SK-N-SH (cell line): ENCODE data around the gene DCDC2. TPM values are rescaled to one million over a fixed set of nuclear protein-coding genes. Genes with fewer than 3 reads are reported as not detected.

Source experiments
- CTCF ChIA-PET: fragments of 300-600, 350-600 bp; formaldehyde crosslinking; extraction: SDS; loops from one replicate; lab custom pipeline; 2021; lab: Yijun Ruan, JAX
- POLR2A ChIA-PET: fragments of 350-600 bp; sonication (Branson Sonifier 250); formaldehyde crosslinking; extraction: SDS; loops from one replicate; lab custom pipeline; 2020; ENCODE audit warnings: antibody characterized with exemption, inconsistent platforms; lab: Yijun Ruan, JAX
- DNase-seq: peaks from one replicate; pipeline ENCODE4 v3.0.0; 2012
- H2AFZ ChIP-seq: fragments of 200-600 bp; sonication (generic); 2 replicates; pipeline ENCODE4 v1.8.1; 2016; ENCODE audit warnings: antibody characterized with exemption, mild to moderate bottlenecking, low read depth
- H3F3A ChIP-seq: fragments of 200-600 bp; sonication (generic); replicated peaks from 2 replicates; pipeline ENCODE3; 2016; ENCODE audit warnings: antibody characterized with exemption, mild to moderate bottlenecking; ENCODE audit not compliant: insufficient read depth
- H3K27ac ChIP-seq, 2 experiments: fragments of 200-500 bp in 1 of 2; fragments of 200-600 bp in 1 of 2; sonication (Bioruptor generic) in 1 of 2; sonication (generic), shearing (Covaris generic) in 1 of 2; 2 replicates each; pipeline versions ENCODE4 v1.5.1 to v1.6.1; 2014 to 2016; ENCODE audit warnings: low read depth in 2 of 2, inconsistent platforms in 1 of 2, low read length in 1 of 2, mild to moderate bottlenecking in 1 of 2, mixed read lengths in 1 of 2
- H3K27me3 ChIP-seq: fragments of 200-600 bp; sonication (generic), shearing (Covaris generic); 2 replicates; pipeline ENCODE4 v1.6.1; 2016; ENCODE audit warnings: mixed run types; ENCODE audit not compliant: insufficient read depth
- H3K36me3 ChIP-seq, 2 experiments: fragments of 200-500 bp in 1 of 2; fragments of 200-600 bp in 1 of 2; sonication (Bioruptor generic) in 1 of 2; sonication (generic) in 1 of 2; replicated peaks in 1 of 2; 2 replicates each; pipeline versions ENCODE3 to v1.5.1; 2014 to 2016; ENCODE audit warnings: low read length in 1 of 2, mild to moderate bottlenecking in 1 of 2; ENCODE audit not compliant: insufficient read depth in 2 of 2, control insufficient read depth in 1 of 2
- H3K4me1 ChIP-seq, 2 experiments: fragments of 200-500 bp in 1 of 2; fragments of 200-600 bp in 1 of 2; sonication (Bioruptor generic) in 1 of 2; sonication (generic), shearing (Covaris generic) in 1 of 2; 2 replicates each; pipeline versions ENCODE4 v1.5.1 to v1.6.1; 2014 to 2016; ENCODE audit warnings: low read depth in 1 of 2, low read length in 1 of 2, mixed run types in 1 of 2; ENCODE audit not compliant: insufficient read depth in 2 of 2, control insufficient read depth in 1 of 2
- H3K4me2 ChIP-seq: fragments of 200-600 bp; sonication (generic), shearing (Covaris generic); 2 replicates; pipeline ENCODE4 v1.6.1; 2017; ENCODE audit warnings: mixed run types
- H3K4me3 ChIP-seq, 2 experiments: fragments of 200-500 bp in 1 of 2; fragments of 200-600 bp in 1 of 2; sonication (Bioruptor generic) in 1 of 2; sonication (generic), shearing (Covaris generic) in 1 of 2; 2 replicates each; pipeline versions ENCODE4 v1.5.1 to v1.8.1; 2014 to 2016; ENCODE audit warnings: low read depth in 2 of 2, inconsistent platforms in 1 of 2, low read length in 1 of 2, mild to moderate bottlenecking in 1 of 2, mixed read lengths in 1 of 2, moderate library complexity in 1 of 2
- H3K79me2 ChIP-seq: fragments of 200-600 bp; sonication (generic); 2 replicates; pipeline ENCODE4 v1.8.1; 2017; ENCODE audit warnings: mild to moderate bottlenecking; ENCODE audit not compliant: insufficient read depth
- H3K9ac ChIP-seq: fragments of 200-600 bp; sonication (generic); 2 replicates; pipeline ENCODE4 v1.6.1; 2017; ENCODE audit warnings: mixed run types
- H3K9me2 ChIP-seq: fragments of 200-600 bp; sonication (generic); 2 replicates; pipeline ENCODE4 v1.6.1; 2017; ENCODE audit warnings: mixed run types
- H3K9me3 ChIP-seq: fragments of 200-600 bp; sonication (generic); 2 replicates; pipeline ENCODE4 v1.6.1; 2017; ENCODE audit warnings: mixed run types, mild to moderate bottlenecking, moderate library complexity
- H4K20me1 ChIP-seq: fragments of 200-600 bp; sonication (generic); 2 replicates; pipeline ENCODE4 v1.6.1; 2017; ENCODE audit warnings: mild to moderate bottlenecking, mixed run types; ENCODE audit not compliant: insufficient read depth
- ELF1 ChIP-seq: IDR thresholded peaks from 2 replicates; pipeline ENCODE4 v1.4.0; 2012
- EP300 ChIP-seq, 2 experiments: IDR thresholded peaks; 2 replicates each; pipeline versions ENCODE4 v1.4.0 to v1.6.1; 2012; ENCODE audit warnings: borderline replicate concordance in 1 of 2, low read depth in 1 of 2, low read length in 1 of 2
- EZH2phosphoT487 ChIP-seq: fragments of 200-600 bp; sonication (generic); IDR thresholded peaks from 2 replicates; pipeline ENCODE4 v1.6.1; 2017; ENCODE audit warnings: low read depth, mixed run types, mild to moderate bottlenecking, antibody characterized with exemption, moderate library complexity, borderline replicate concordance
- FOSL2 ChIP-seq: IDR thresholded peaks from 2 replicates; pipeline ENCODE4 v1.4.0; 2012; ENCODE audit warnings: low read depth, mild to moderate bottlenecking, moderate library complexity, borderline replicate concordance
- JUND ChIP-seq: IDR thresholded peaks from 2 replicates; pipeline ENCODE4 v1.4.0; 2012
- MXI1 ChIP-seq: IDR thresholded peaks from 2 replicates; pipeline ENCODE4 v1.6.1; 2012; ENCODE audit warnings: mild to moderate bottlenecking, low read depth, low read length, improper control_type of control experiment
- NFIC ChIP-seq: IDR thresholded peaks from 2 replicates; pipeline ENCODE4 v1.4.0; 2012; ENCODE audit warnings: borderline replicate concordance
- NRF1 ChIP-seq: IDR thresholded peaks from 2 replicates; pipeline ENCODE4 v1.6.1; 2012; ENCODE audit warnings: low read depth, mild to moderate bottlenecking, low read length
- RAD21 ChIP-seq: IDR thresholded peaks from 2 replicates; pipeline ENCODE4 v1.6.1; 2012; ENCODE audit warnings: mild to moderate bottlenecking, low read length
- RCOR1 ChIP-seq: fragments of 150-350 bp; IDR thresholded peaks from 2 replicates; pipeline ENCODE4 v1.6.1; 2017; ENCODE audit warnings: antibody characterized with exemption, low read length
- SIN3A ChIP-seq: IDR thresholded peaks from 2 replicates; pipeline ENCODE4 v1.6.1; 2012; ENCODE audit warnings: low read depth, mild to moderate bottlenecking, low read length, moderate library complexity, borderline replicate concordance
- SMC3 ChIP-seq: IDR thresholded peaks from 2 replicates; pipeline ENCODE4 v1.6.1; 2012; ENCODE audit warnings: low read depth, low read length, improper control_type of control experiment
- TAF1 ChIP-seq: IDR thresholded peaks from 2 replicates; pipeline ENCODE4 v1.6.1; 2012; ENCODE audit warnings: low read depth, mild to moderate bottlenecking, low read length, moderate library complexity, borderline replicate concordance
- WGBS: methylation state at CpG from one replicate; pipeline ENCODE4 v1.1.6; 2017; ENCODE audit warnings: low lambda C conversion rate; 5-methylcytosine and 5-hydroxymethylcytosine counted together
- polyA plus RNA-seq, 3 experiments: library from polyadenylated mRNA; depleted of rRNA; stranded (reverse); fragments of >200 nt; gene quantifications; 2 replicates each; pipeline ENCODE4 v1.2.3, GENCODE V29; 2012
- TF ChIP-seq, protein P1 (sequence below): fragments of 150-350 bp; IDR thresholded peaks from 2 replicates; pipeline ENCODE4 v1.6.1; 2017; ENCODE audit warnings: antibody characterized with exemption, low read length, low read depth, borderline replicate concordance
- TF ChIP-seq, protein P2 (sequence below): fragments of 200-600 bp; sonication (generic); IDR thresholded peaks from 2 replicates; pipeline ENCODE4 v1.6.1; 2017; ENCODE audit warnings: antibody characterized with exemption, mild to moderate bottlenecking, moderate library complexity
- TF ChIP-seq, protein P3 (sequence below): IDR thresholded peaks from 2 replicates; pipeline ENCODE4 v1.4.0; 2012; ENCODE audit warnings: low read depth, borderline replicate concordance

DCDC2 gene
- polyA plus RNA-seq, 1 of the 3 experiments (the other 2 are of a cell fraction) = not detected

DNA sequence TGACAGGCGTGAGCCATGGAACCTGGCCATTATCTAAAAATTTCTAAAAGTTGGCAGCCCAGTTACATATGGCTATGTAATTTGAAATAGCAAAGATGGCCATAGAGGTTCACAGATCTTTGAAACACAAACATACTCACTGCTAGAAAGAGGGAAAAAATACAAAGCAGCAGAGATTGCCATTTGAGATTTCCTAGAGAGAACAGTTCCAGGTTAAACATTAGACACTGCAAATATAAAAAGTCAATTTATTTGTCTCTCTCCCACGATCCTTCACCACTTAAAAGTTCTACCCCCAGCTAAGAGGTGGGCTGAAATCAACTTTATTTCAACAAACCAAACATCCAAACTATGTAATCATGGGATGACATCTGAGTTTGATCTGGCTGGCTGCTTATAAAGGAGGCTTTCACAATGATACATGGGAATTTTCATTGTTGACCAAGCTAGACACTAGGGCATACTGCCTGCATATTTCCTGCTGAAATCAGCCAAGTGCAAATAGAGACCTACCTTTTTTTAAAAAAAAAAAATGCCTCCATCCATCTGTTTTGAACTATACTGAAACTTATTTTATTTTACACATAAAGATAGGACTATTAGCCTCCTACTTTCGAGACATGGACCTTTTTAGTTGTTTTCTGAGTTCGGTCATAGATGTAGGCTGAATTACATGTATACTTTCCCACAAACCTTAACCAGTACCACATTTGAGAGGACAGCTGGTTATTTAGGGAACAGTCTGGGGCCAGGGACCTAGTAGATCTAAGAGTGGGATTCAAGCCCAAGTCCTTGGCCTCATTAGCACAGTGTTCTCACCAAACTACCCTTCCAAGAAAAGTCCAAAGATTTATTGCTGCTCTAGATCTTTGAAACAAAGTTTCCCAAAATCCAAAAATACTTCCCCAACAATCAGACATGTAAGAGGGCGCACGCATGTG is 16.6 kb downstream of the DCDC2 start (continued):
- TF ChIP-seq JUND (no peak), EZH2phosphoT487 (no peak), RAD21 (no peak), FOSL2 (no peak), SIN3A (no peak)

DNA sequence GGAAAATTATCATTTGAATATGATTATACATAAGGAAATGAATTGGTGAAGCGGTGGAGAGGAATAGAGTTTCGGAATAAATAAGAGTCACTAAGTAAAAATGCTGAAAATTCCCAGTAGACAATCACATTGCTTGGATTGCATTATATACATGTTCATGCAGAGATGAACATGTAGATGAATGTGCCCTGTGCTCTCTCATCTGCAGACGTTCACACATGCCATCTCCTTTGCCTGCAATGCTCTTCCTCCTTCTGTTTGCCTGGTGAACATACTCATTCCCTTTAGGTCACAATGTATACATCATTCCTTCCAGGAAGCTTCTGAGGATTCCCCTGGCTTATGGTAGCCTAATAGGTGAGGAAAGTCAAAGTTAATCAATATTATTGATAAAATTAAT is 17.9 kb downstream of the DCDC2 start:
- Histone ChIP-seq H2AFZ (no peak overlapping the region), H3K9me3 (no peaks in the 10 kb centered on the region), H3K4me1 (no peaks in the 10 kb centered on the region), H3K79me2 (no peaks in the 10 kb centered on the region), H3K36me3 (no peaks in the 10 kb centered on the region), H4K20me1 (no peaks in the 10 kb centered on the region), H3K27ac (no peak overlapping the region), H3K4me2 (no peak overlapping the region), H3K4me3 (no peak overlapping the region), H3F3A (no peaks in the 10 kb centered on the region), H3K27me3 (no peaks in the 10 kb centered on the region), H3K9me2 (no peaks in the 10 kb centered on the region), H3K9ac (no peak overlapping the region)
- POLR2A ChIA-PET = no interaction called here
- TF ChIP-seq, protein P1, sequence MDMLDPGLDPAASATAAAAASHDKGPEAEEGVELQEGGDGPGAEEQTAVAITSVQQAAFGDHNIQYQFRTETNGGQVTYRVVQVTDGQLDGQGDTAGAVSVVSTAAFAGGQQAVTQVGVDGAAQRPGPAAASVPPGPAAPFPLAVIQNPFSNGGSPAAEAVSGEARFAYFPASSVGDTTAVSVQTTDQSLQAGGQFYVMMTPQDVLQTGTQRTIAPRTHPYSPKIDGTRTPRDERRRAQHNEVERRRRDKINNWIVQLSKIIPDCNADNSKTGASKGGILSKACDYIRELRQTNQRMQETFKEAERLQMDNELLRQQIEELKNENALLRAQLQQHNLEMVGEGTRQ = no peak
- TF ChIP-seq, protein P2, sequence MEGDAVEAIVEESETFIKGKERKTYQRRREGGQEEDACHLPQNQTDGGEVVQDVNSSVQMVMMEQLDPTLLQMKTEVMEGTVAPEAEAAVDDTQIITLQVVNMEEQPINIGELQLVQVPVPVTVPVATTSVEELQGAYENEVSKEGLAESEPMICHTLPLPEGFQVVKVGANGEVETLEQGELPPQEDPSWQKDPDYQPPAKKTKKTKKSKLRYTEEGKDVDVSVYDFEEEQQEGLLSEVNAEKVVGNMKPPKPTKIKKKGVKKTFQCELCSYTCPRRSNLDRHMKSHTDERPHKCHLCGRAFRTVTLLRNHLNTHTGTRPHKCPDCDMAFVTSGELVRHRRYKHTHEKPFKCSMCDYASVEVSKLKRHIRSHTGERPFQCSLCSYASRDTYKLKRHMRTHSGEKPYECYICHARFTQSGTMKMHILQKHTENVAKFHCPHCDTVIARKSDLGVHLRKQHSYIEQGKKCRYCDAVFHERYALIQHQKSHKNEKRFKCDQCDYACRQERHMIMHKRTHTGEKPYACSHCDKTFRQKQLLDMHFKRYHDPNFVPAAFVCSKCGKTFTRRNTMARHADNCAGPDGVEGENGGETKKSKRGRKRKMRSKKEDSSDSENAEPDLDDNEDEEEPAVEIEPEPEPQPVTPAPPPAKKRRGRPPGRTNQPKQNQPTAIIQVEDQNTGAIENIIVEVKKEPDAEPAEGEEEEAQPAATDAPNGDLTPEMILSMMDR = no peak
- TF ChIP-seq ELF1 (no peak), TAF1 (no peak), NFIC (no peak), JUND (no peak), MXI1 (no peak), RCOR1 (no peak), FOSL2 (no peak), SMC3 (no peak), NRF1 (no peak), EP300 (IDR thresholded peaks at IDR 0.05; ENCODE audit: borderline replicate concordance in 1 of 2, low read depth in 1 of 2, low read length in 1 of 2) (no peak)
- TF ChIP-seq, protein P3, sequence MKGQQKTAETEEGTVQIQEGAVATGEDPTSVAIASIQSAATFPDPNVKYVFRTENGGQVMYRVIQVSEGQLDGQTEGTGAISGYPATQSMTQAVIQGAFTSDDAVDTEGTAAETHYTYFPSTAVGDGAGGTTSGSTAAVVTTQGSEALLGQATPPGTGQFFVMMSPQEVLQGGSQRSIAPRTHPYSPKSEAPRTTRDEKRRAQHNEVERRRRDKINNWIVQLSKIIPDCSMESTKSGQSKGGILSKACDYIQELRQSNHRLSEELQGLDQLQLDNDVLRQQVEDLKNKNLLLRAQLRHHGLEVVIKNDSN = no peak
- CTCF ChIA-PET = interaction anchor here (1.5 kb wide), 1 partner anchor 20 kb away, joined by 7 read pairs; no protein-coding TSS in a partner anchor
- WGBS = 28% methylated on average over 3 of the region's 3 CpGs
- no peak for DNase-seq
